AG04450 (cell line): ENCODE measurements around the gene AGFG1. TPM values are rescaled to one million over a fixed set of nuclear protein-coding genes. Genes with fewer than 3 reads are reported as not detected.
"Not testable (repeated sequence)": the region's sequence is repeated elsewhere in the genome, so short reads cannot be mapped to it uniquely, and the experiment has no call there.

Experiments used
- CTCF ChIA-PET: fragments of 300-600, 350-600 bp; formaldehyde crosslinking; extraction: SDS; loops from one replicate; lab custom pipeline; 2022; ENCODE audit warnings: antibody characterized with exemption, inconsistent platforms; lab: Charles Lee
- POLR2A ChIA-PET: fragments of 350-600 bp; formaldehyde crosslinking; extraction: SDS; loops from one replicate; lab custom pipeline; 2021; ENCODE audit warnings: antibody characterized with exemption, inconsistent platforms; lab: Yijun Ruan, JAX
- DNase-seq: peaks from one replicate; pipeline ENCODE4 v3.0.0-alpha.2; 2011; ENCODE audit warnings: low read depth, low spot score
- H3K27ac ChIP-seq: one replicate; pipeline ENCODE4 v1.5.1; 2012; ENCODE audit warnings: low read depth, low read length, control low read depth
- H3K27me3 ChIP-seq: one replicate; pipeline ENCODE4 v1.6.0; 2012; ENCODE audit warnings: low read length; ENCODE audit not compliant: control insufficient read depth, insufficient read depth
- H3K4me3 ChIP-seq: 2 replicates; pipeline ENCODE4 v1.5.1; 2011; ENCODE audit warnings: mild to moderate bottlenecking, low read depth, low read length, control low read depth
- H3K9me3 ChIP-seq: 2 replicates; pipeline ENCODE4 v1.5.1; 2012; ENCODE audit warnings: low read length; ENCODE audit not compliant: control insufficient read depth, insufficient read depth
- CTCF ChIP-seq: IDR thresholded peaks from 2 replicates; pipeline ENCODE4 v1.5.1; 2011; ENCODE audit warnings: low read depth, low read length, control low read depth, inconsistent platforms
- polyA plus RNA-seq: library from polyadenylated mRNA; depleted of rRNA; stranded (reverse); fragments of >200 nt; gene quantifications from 2 replicates; pipeline ENCODE4 v1.2.3, GENCODE V29; 2011

Gene AGFG1
- polyA plus RNA-seq, 1 experiment, result 139 TPM

GRCh38 chr2:227515742-227516141, 43.8 kb downstream of the AGFG1 start:
- POLR2A ChIA-PET, result no interaction called here
- DNase-seq, result no peak
- H3K27me3 ChIP-seq, result no peaks in the 10 kb centered on the region
- CTCF ChIA-PET, result no interaction called here
- no peaks in the 10 kb centered on the region for H3K9me3 ChIP-seq
- H3K4me3 ChIP-seq, result no peak overlapping the region
- no peak for TF ChIP-seq CTCF
- no peak overlapping the region for H3K27ac ChIP-seq

DNA sequence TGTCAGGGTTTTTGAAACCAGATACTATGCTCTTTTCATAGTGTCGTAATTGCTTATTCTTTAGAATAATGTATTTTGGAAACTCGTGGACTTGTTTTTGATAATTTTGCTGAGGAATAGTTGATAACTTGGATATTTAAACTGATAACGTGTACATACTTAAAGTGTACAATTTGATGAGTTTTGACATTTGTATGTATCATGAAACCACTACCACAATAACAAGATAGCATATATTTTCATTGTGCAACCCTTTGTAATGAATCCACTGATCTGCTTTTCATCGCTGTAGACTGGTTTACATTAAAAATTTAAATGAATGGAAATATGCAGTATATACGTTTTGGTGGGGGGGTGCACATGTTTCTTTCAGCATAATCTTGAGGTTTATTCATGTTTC, 45.8 kb downstream of the AGFG1 start:
- Histone ChIP-seq H3K27me3 (no peaks in the 10 kb centered on the region), H3K27ac (no peak overlapping the region), H3K4me3 (no peak overlapping the region), H3K9me3 (no peaks in the 10 kb centered on the region)
- ChIA-PET CTCF (interaction anchor here (1.3 kb wide), 1 partner anchor 140 kb away, joined by 3 read pairs; no protein-coding TSS in a partner anchor), POLR2A (interaction anchor here (0.6 to 0.8 kb wide), 2 partner anchors 21 to 33 kb away, joined by 3 to 4 read pairs; no protein-coding TSS in a partner anchor)
- no peak for DNase-seq
- no peak for TF ChIP-seq CTCF

- not testable (repeated sequence) for H3K27me3 ChIP-seq, H3K9me3 ChIP-seq, H3K4me3 ChIP-seq
- peak; percentile 34 for DNase-seq
- POLR2A ChIA-PET, result interaction anchor here (0.6 to 0.8 kb wide), 3 partner anchors 22 to 49 kb away, joined by 3 to 4 read pairs (median 4); no protein-coding TSS in a partner anchor
- CTCF ChIA-PET, result interaction anchor here (1.3 kb wide), 1 partner anchor 140 kb away, joined by 3 read pairs; no protein-coding TSS in a partner anchor
- peak overlapping the region; percentile 33 for H3K27ac ChIP-seq
Measured at GRCh38 chr2:227518278-227518865, 46.4 kb downstream of the AGFG1 start.

DNA sequence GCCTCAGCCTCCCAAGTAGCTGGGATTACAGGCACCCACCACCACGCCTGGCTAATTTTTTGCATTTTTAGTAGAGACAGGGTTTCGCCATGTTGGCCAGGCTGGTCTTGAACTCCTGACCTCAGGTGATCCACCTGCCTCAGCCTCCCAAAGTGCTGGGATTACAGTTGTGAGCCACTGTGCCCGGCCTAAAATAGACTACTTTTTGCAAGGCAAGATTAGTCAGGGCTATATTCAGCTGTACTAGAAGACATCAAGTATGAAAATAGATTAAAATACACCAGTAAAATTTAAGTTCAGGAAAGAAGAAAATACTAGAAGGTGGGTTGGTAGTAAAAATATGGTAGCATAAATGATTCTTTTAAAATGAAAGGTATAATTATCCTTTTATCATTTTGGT, 49.2 kb downstream of the AGFG1 start:
- DNase-seq, H3K9me3 ChIP-seq, H3K4me3 ChIP-seq, H3K27ac ChIP-seq, H3K27me3 ChIP-seq, POLR2A ChIA-PET: not testable (repeated sequence)
- CTCF ChIA-PET, result interaction anchor here (1.0 to 1.2 kb wide), 2 partner anchors 50 to 114 kb away, joined by 3 read pairs; no protein-coding TSS in a partner anchor

GRCh38 chr2:227524665-227525064, 52.7 kb downstream of the AGFG1 start:
- CTCF ChIA-PET, result no interaction called here
- H3K4me3 ChIP-seq, result no peak overlapping the region
- no peak overlapping the region for H3K27ac ChIP-seq
- no peak for DNase-seq
- TF ChIP-seq CTCF, result no peak
- POLR2A ChIA-PET, result no interaction called here
- H3K27me3 ChIP-seq, result no peaks in the 10 kb centered on the region
- H3K9me3 ChIP-seq, result no peaks in the 10 kb centered on the region

- ChIA-PET CTCF (interaction anchor here (0.8 kb wide), 1 partner anchor 56 kb away, joined by 3 read pairs; no protein-coding TSS in a partner anchor), POLR2A (no interaction called here)
- no peak for DNase-seq
- Histone ChIP-seq H3K4me3 (no peak overlapping the region), H3K9me3 (no peaks in the 10 kb centered on the region), H3K27ac (no peak overlapping the region), H3K27me3 (no peaks in the 10 kb centered on the region)
- no peak for TF ChIP-seq CTCF
Measured at GRCh38 chr2:227527351-227527750, 55.4 kb downstream of the AGFG1 start.
